GM12878 (cell line): ENCODE data around the gene IER2. TPM values are rescaled to one million over a fixed set of nuclear protein-coding genes. Genes with fewer than 3 reads are reported as not detected.
"Not testable (repeated sequence)": the region's sequence is repeated elsewhere in the genome, so short reads cannot be mapped to it uniquely, and the experiment has no call there.

Experiments used
- ATAC-seq: fragments of 200-7000 bp; cut with Tn5 transposase; 3 replicates; pipeline ENCODE4 v1.9.1; 2020; ENCODE audit warnings: mild to moderate bottlenecking, moderate library complexity
- BruUV-seq: library from RNA; stranded (reverse); fragments of 400-500 nt; replicated peaks from 2 replicates; lab custom pipeline; 2021; lab: Mats Ljungman, UMichigan
- CTCF ChIA-PET: fragments of 300-600 bp; sonication (Branson Sonifier 250); formaldehyde crosslinking; extraction: SDS; loops from one replicate; lab custom pipeline; 2021; ENCODE audit warnings: inconsistent platforms; lab: Yijun Ruan, JAX
- POLR2A ChIA-PET: fragments of 350-600 bp; formaldehyde crosslinking; extraction: SDS; loops from one replicate; lab custom pipeline; 2021; ENCODE audit warnings: inconsistent platforms; lab: Charles Lee
- RAD21 ChIA-PET: fragments of 300-600 bp; sonication (Branson Sonifier 250); formaldehyde crosslinking; loops from one replicate; lab custom pipeline; 2023; ENCODE audit warnings: antibody characterized with exemption; ENCODE audit not compliant: unreplicated experiment; lab: Charles Lee
- SMC1A ChIA-PET: fragments of 300-600 bp; sonication (Branson Sonifier 250); formaldehyde crosslinking; loops from one replicate; lab custom pipeline; 2023; ENCODE audit not compliant: unreplicated experiment, uncharacterized antibody; lab: Charles Lee
- DNase-seq: peaks from one replicate; pipeline ENCODE4 v3.0.0-alpha.2; 2011; ENCODE audit warnings: low read depth, low spot score
- FAIRE-seq: peaks from 3 replicates; lab custom pipeline; 2011; peaks lifted over from hg19 to GRCh38; lab: Jason Lieb, UNC
- H2AFZ ChIP-seq: 2 replicates; pipeline ENCODE4 v1.6.0; 2011; ENCODE audit warnings: low read depth, low read length, control low read depth; ENCODE audit not compliant: control insufficient read depth
- H3K27ac ChIP-seq: 2 replicates; pipeline ENCODE4 v1.5.1; 2011; ENCODE audit warnings: control low read depth; ENCODE audit not compliant: control insufficient read depth, insufficient read depth
- H3K27me3 ChIP-seq, 2 experiments: replicated peaks in 1 of 2; 2 replicates each; pipeline versions ENCODE4 v1.6.0 to v1.6.1; 2011; ENCODE audit warnings: low read length in 1 of 2; ENCODE audit not compliant: control insufficient read depth in 2 of 2, insufficient read depth in 2 of 2
- H3K36me3 ChIP-seq, 2 experiments: 2 replicates each; pipeline ENCODE4 v1.5.1; 2011; ENCODE audit warnings: low read length in 1 of 2; ENCODE audit not compliant: control insufficient read depth in 2 of 2, insufficient read depth in 2 of 2
- H3K4me1 ChIP-seq: 2 replicates; pipeline ENCODE4 v1.6.1; 2011; ENCODE audit warnings: mild to moderate bottlenecking, low read length, moderate library complexity, mixed read lengths; ENCODE audit not compliant: control insufficient read depth, insufficient read depth
- H3K4me2 ChIP-seq: 2 replicates; pipeline ENCODE4 v1.6.0; 2011; ENCODE audit warnings: control low read depth; ENCODE audit not compliant: control insufficient read depth, insufficient read depth
- H3K4me3 ChIP-seq: fragments of 200-600 bp; sonication (generic); 2 replicates; pipeline ENCODE4 v1.5.1; 2016
- H3K79me2 ChIP-seq: 2 replicates; pipeline ENCODE4 v1.6.0; 2011; ENCODE audit warnings: low read length; ENCODE audit not compliant: control insufficient read depth, insufficient read depth
- H3K9ac ChIP-seq: 2 replicates; pipeline ENCODE4 v1.8.0; 2011; ENCODE audit warnings: low read length, control low read depth, mixed read lengths; ENCODE audit not compliant: control insufficient read depth, insufficient read depth
- H3K9me3 ChIP-seq: replicated peaks from 3 replicates; pipeline ENCODE4 v1.5.1; 2011; ENCODE audit warnings: mild to moderate bottlenecking, low read length; ENCODE audit not compliant: control insufficient read depth, insufficient read depth
- H4K20me1 ChIP-seq: 2 replicates; pipeline ENCODE4 v1.6.0; 2011; ENCODE audit not compliant: control insufficient read depth, insufficient read depth
- CBX3 ChIP-seq: fragments of 200-600 bp; sonication (generic); IDR thresholded peaks from 2 replicates; pipeline ENCODE4 v1.6.1; 2016; ENCODE audit warnings: low read depth, borderline replicate concordance
- CHD1 ChIP-seq: IDR thresholded peaks from 2 replicates; pipeline ENCODE4 v1.6.1; 2012; ENCODE audit warnings: low read depth, low read length, improper control_type of control experiment
- FOXM1 ChIP-seq: IDR thresholded peaks from 2 replicates; pipeline ENCODE4 v1.6.1; 2012; ENCODE audit warnings: low read depth, mild to moderate bottlenecking, inconsistent platforms, low read length, moderate library complexity
- KAT2A ChIP-seq: conservative IDR thresholded peaks from 2 replicates; pipeline ENCODE4 v1.6.1; 2011; ENCODE audit warnings: low read depth, low read length; ENCODE audit not compliant: control insufficient read depth
- PML ChIP-seq: IDR thresholded peaks from 2 replicates; pipeline ENCODE4 v1.6.1; 2012; ENCODE audit warnings: low read length, inconsistent platforms
- POLR2AphosphoS5 ChIP-seq: IDR thresholded peaks from 2 replicates; pipeline ENCODE4 v1.6.1; 2011; ENCODE audit warnings: mild to moderate bottlenecking, low read length, inconsistent platforms
- POU2F2 ChIP-seq: IDR thresholded peaks from 3 replicates; pipeline ENCODE4 v1.6.1; 2011; ENCODE audit warnings: low read depth, mild to moderate bottlenecking, low read length, borderline replicate concordance
- WGBS: methylation state at CpG from one replicate; pipeline ENCODE4 v1.1.6; 2016; ENCODE audit warnings: low lambda C conversion rate; ENCODE audit not compliant: insufficient replicate concordance, insufficient coverage; ENCODE audit errors: missing lambda C conversion rate; 5-methylcytosine and 5-hydroxymethylcytosine counted together
- in situ Hi-C: fragments of 300-500 bp; cut with MboI; formaldehyde crosslinking; loops from 9 replicates; pipeline ENCODE4 v1.14.3; 2018; ENCODE audit warnings: mixed read lengths
- intact Hi-C: fragments of 100-400 bp; cut with micrococcal nuclease; formaldehyde crosslinking; loops from one replicate; pipeline ENCODE4 v1.14.2; 2022; ENCODE audit not compliant: unreplicated experiment
- polyA plus RNA-seq, 11 experiments: library from polyadenylated mRNA; depleted of rRNA in 4 of 11; unstranded in 6 of 11; stranded (reverse) in 5 of 11; fragments of >200 nt; fragmentation: Nextera tagmentation in 4 of 11; fragmentation: Illumina TruSeq in 1 of 11; extraction: Ambion mirVana in 4 of 11; extraction: Trizol in 1 of 11; gene quantifications; 1 replicate in 1 of 11; 2 replicates in 10 of 11; pipeline versions ENCODE4 v1.2.1 to v1.2.3, GENCODE V29; 2011 to 2016; ENCODE audit warnings: inconsistent platforms in 2 of 11, missing spikeins in 2 of 11, low read depth in 1 of 11
- total RNA-seq, 4 experiments: library from RNA; depleted of rRNA in 3 of 4; stranded (reverse); fragments of >200 nt in 3 of 4; fragmentation: Illumina TruSeq in 1 of 4; extraction: Trizol in 1 of 4; gene quantifications; 2 replicates each; pipeline versions ENCODE4 v1.2.1 to v1.2.3, GENCODE V29; 2013 to 2021
- TF ChIP-seq, protein P1 (sequence below): fragments of 450-650 bp; formaldehyde crosslinking; IDR thresholded peaks from 2 replicates; pipeline ENCODE4 v1.5.0; 2022; ENCODE audit warnings: mild to moderate bottlenecking, missing genetic modification characterization

The IER2 gene
- total and polyA plus RNA-seq, 10 of the 15 experiments (the other 5 are each of a cell fraction or from before 2014, with no cell fraction given), result 2.8 to 94.5 (median 24.9) TPM

DNA sequence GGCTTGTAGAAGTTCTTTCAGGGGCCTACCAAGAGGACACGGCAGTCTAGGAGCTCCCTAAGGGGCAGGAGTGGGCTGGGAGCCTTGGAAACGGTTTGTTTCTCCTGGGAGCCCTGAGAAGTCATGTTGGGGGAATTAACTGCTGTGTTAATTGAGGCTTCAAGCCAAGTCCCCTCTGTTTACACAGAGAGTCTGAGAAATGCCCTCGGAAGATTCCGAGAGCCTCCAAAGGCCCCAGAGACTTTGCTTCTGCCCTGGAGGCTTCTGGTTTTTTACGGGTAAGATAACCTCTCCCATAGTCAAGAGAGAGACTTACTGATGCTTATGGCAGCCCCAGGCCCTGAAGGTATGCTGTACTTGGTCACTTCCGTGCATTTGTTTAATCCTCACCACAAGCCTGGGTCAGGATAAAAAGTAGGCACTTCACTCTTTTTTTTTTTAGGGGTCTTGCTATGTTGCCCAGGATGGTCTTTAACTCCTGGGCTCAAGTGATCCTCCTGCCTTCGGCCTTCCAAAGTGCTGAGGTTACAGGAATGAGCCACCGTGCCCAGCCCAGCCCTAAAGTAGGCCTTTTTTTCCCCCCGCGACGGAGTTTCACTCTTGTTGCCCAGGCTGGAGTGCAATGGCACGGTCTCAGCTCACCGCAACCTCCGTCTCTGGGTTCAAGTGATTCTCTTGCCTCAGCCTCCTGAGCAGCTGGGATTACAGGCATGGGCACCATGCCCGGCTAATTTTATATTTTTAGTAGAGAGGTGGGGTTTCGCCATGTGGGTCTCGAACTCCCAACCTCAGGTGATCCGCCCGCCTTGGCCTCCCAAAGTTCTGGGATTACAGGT, 15.2 kb downstream of the IER2 start:
- no TSS peak for BruUV-seq
- no peak overlapping the region; the same call in 1 of the 2 replicates for H3K4me2 ChIP-seq
- no peak for ATAC-seq
- no peaks in the 10 kb centered on the region for H3K27me3 ChIP-seq
- no peaks in the 10 kb centered on the region for H3K9me3 ChIP-seq
- no peak for FAIRE-seq
- no peaks in the 10 kb centered on the region for H4K20me1 ChIP-seq
- POLR2A ChIA-PET, result interaction anchor here (0.6 to 5.4 kb wide), 7 partner anchors 10 to 98 kb away, joined by 3 to 41 read pairs (median 4); no protein-coding TSS in a partner anchor
- CTCF ChIA-PET, result interaction anchor here (0.6 to 2.1 kb wide), 3 partner anchors 10 to 61 kb away, joined by 3 to 10 read pairs (median 3); no protein-coding TSS in a partner anchor
- no peak overlapping the region for H3K9ac ChIP-seq
- peaks cover 58% of the 10 kb centered on the region for H3K4me1 ChIP-seq
- WGBS, result 92% methylated on average over 19 of the region's 19 CpGs
- no peak for DNase-seq
- SMC1A ChIA-PET, result interaction anchor here (1.4 to 2.1 kb wide), 3 partner anchors 10 to 14 kb away, joined by 3 to 8 read pairs (median 3); no protein-coding TSS in a partner anchor
- RAD21 ChIA-PET, result interaction anchor here (0.5 to 5.3 kb wide), 5 partner anchors 9 to 707 kb away, joined by 3 to 39 read pairs (median 17); no protein-coding TSS in a partner anchor
- TF ChIP-seq PML (no peak), FOXM1 (no peak), POU2F2 (no peak), KAT2A (no peak), CHD1 (no peak), POLR2AphosphoS5 (no peak), CBX3 (no peak)
- TF ChIP-seq, protein P1, sequence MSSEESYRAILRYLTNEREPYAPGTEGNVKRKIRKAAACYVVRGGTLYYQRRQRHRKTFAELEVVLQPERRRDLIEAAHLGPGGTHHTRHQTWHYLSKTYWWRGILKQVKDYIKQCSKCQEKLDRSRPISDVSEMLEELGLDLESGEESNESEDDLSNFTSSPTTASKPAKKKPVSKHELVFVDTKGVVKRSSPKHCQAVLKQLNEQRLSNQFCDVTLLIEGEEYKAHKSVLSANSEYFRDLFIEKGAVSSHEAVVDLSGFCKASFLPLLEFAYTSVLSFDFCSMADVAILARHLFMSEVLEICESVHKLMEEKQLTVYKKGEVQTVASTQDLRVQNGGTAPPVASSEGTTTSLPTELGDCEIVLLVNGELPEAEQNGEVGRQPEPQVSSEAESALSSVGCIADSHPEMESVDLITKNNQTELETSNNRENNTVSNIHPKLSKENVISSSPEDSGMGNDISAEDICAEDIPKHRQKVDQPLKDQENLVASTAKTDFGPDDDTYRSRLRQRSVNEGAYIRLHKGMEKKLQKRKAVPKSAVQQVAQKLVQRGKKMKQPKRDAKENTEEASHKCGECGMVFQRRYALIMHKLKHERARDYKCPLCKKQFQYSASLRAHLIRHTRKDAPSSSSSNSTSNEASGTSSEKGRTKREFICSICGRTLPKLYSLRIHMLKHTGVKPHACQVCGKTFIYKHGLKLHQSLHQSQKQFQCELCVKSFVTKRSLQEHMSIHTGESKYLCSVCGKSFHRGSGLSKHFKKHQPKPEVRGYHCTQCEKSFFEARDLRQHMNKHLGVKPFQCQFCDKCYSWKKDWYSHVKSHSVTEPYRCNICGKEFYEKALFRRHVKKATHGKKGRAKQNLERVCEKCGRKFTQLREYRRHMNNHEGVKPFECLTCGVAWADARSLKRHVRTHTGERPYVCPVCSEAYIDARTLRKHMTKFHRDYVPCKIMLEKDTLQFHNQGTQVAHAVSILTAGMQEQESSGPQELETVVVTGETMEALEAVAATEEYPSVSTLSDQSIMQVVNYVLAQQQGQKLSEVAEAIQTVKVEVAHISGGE (CRISPR knock-in tag), result no peak
- H3K79me2 ChIP-seq, result no peaks in the 10 kb centered on the region
- no peak overlapping the region; the same call in 1 of the 2 replicates for H2AFZ ChIP-seq
- H3K27ac ChIP-seq, result 0 out of 2 replicates have a peak overlapping the region, but pooled peaks have one; percentile 85
- intact Hi-C loops (no loop called here), in situ Hi-C loops (loop anchor here (10.0 to 25.0 kb wide), 2 partner anchors 849 to 1578 kb away; partner anchors contain the start of genes ACP5 and ZNF627)
- H3K36me3 ChIP-seq, result no peaks in the 10 kb centered on the region
- no peak overlapping the region for H3K4me3 ChIP-seq

DNA sequence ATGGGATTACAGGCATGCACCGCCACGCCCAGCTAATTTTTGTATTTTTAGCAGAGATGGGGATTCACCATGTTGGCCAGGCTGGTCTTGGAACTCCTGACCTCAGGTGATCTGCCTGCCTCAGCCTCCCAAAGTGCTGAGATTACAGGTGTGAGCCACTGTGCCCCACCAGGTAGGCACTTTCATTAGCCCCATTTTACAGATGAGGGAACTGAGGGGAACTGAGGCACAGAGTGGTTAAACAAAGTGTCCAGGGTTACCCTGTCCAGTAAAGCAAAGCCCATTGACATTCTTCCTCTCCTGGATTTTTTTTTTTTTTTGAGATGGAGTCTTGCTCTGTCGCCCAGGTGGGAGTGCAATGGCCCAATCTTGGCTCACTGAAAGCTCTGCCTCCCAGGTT, 15.9 kb downstream of the IER2 start:
- not testable (repeated sequence) for H3K9ac ChIP-seq, H3K36me3 ChIP-seq, H3K79me2 ChIP-seq, H3K4me3 ChIP-seq, H3K27me3 ChIP-seq, BruUV-seq, H3K27ac ChIP-seq, H2AFZ ChIP-seq, H4K20me1 ChIP-seq, H3K9me3 ChIP-seq, FAIRE-seq, DNase-seq, H3K4me2 ChIP-seq, ATAC-seq
- SMC1A ChIA-PET, result interaction anchor here (0.8 to 5.8 kb wide), 5 partner anchors 10 to 39 kb away, joined by 3 to 37 read pairs (median 5); no protein-coding TSS in a partner anchor
- POLR2A ChIA-PET, result interaction anchor here (0.6 to 3.2 kb wide), 5 partner anchors 9 to 16 kb away, joined by 3 to 13 read pairs (median 4); no protein-coding TSS in a partner anchor
- WGBS, result 100% methylated on average over 3 of the region's 3 CpGs
- peaks cover 55% of the 10 kb centered on the region for H3K4me1 ChIP-seq
- RAD21 ChIA-PET, result interaction anchor here (1.4 to 5.3 kb wide), 4 partner anchors 9 to 16 kb away, joined by 4 to 39 read pairs (median 18); no protein-coding TSS in a partner anchor
- in situ Hi-C loops, result loop anchor here (10.0 to 25.0 kb wide), 2 partner anchors 849 to 1579 kb away; partner anchors contain the start of genes ACP5 and ZNF627
- intact Hi-C loops, result loop anchor here (2.0 kb wide), 1 partner anchor 17 kb away; no protein-coding TSS in a partner anchor
- CTCF ChIA-PET, result interaction anchor here (0.6 to 2.8 kb wide), 5 partner anchors 12 to 95 kb away, joined by 3 to 10 read pairs (median 4); no protein-coding TSS in a partner anchor
